ENCODE results near the gene CDCA3. TPM values are rescaled to one million over a fixed set of nuclear protein-coding genes. Genes with fewer than 3 reads are reported as not detected.

CDCA3 gene
- total and polyA plus RNA-seq, 3 donors from 2014 or later, result 27.5 to 81.7 (median 43.5) TPM

DNA sequence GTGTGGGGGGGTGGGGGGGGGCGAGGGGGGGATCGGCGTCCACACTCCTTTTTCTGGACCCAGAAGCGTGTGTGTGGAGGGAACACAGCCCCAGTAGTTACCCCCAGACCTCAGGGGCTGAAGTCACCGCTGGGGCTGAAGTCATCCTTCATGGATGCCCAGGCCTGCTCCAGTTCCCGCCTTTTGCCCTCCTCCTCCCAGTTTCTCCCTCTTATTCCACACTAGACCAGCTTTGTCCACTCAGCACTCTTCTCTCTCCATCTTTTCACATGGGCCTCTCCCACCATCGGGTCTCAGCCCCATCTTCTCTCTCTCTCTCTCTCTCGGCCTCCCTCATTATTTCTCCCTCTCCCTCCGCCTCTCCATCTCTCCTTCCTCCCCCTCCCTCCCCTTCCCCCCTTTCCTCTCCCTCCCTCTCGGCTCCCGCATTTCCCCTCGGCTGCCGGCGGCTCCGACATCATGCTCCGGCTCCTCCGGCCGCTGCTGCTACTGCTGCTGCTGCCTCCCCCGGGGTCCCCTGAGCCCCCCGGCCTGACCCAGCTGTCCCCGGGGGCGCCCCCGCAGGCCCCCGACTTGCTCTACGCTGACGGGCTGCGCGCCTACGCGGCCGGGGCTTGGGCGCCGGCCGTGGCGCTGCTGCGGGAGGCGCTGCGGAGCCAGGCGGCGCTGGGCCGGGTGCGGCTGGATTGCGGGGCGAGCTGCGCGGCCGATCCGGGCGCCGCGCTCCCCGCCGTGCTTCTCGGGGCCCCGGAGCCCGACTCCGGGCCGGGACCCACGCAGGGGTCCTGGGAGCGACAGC, 22.9 kb downstream of the CDCA3 start, which contains the start of gene P3H3:
TSS of gene P3H3 (plus strand) at position 426 of the 799 bp plus-strand sequence. CDS start at position 460, 34 bp downstream.
- intact Hi-C loops (cut with DNase I; ENCODE audit: low total_unique reads), result loop anchor here (10.0 kb wide), 1 partner anchor 53 kb away; the partner anchor contains the start of gene LAG3
- H3K4me1 ChIP-seq, result peaks cover 7% of the 10 kb centered on the region

GRCh38 chr12:6827437-6827911, 23.6 kb downstream of the CDCA3 start:
- WGBS, 2 donors, result 2 to 10% methylated on average over 3 to 6 of the region's 8 CpGs
- peaks cover 9% of the 10 kb centered on the region for H3K4me1 ChIP-seq
- H3K4me3 ChIP-seq, result no peak overlapping the region
- intact Hi-C loops (cut with DNase I; ENCODE audit: low total_unique reads), result loop anchor here (10.0 kb wide), 1 partner anchor 53 kb away; the partner anchor contains the start of gene LAG3
- peak; percentile 91 for DNase-seq
- TF ChIP-seq, protein P1, sequence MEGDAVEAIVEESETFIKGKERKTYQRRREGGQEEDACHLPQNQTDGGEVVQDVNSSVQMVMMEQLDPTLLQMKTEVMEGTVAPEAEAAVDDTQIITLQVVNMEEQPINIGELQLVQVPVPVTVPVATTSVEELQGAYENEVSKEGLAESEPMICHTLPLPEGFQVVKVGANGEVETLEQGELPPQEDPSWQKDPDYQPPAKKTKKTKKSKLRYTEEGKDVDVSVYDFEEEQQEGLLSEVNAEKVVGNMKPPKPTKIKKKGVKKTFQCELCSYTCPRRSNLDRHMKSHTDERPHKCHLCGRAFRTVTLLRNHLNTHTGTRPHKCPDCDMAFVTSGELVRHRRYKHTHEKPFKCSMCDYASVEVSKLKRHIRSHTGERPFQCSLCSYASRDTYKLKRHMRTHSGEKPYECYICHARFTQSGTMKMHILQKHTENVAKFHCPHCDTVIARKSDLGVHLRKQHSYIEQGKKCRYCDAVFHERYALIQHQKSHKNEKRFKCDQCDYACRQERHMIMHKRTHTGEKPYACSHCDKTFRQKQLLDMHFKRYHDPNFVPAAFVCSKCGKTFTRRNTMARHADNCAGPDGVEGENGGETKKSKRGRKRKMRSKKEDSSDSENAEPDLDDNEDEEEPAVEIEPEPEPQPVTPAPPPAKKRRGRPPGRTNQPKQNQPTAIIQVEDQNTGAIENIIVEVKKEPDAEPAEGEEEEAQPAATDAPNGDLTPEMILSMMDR (IDR thresholded peaks at IDR 0.05), result no peak
- TF ChIP-seq POLR2A (IDR thresholded peaks at IDR 0.05), result no peak
- H3K27ac ChIP-seq, result peak overlapping the region; percentile 65 to 72
- H3K9me3 ChIP-seq, result no peaks in the 10 kb centered on the region
- no peaks in the 10 kb centered on the region for H3K27me3 ChIP-seq
- H3K36me3 ChIP-seq (ENCODE audit: low read depth, missing control alignments), result no peaks in the 10 kb centered on the region

More for the DNA sequence above, 22.9 kb downstream of the CDCA3 start, which contains the start of gene P3H3:
- H3K4me3 ChIP-seq, result peak within 1 kb of the TSS; percentile 75 to 87
- 1% methylated on average over 13 to 57 of the region's 60 CpGs for WGBS, 2 donors
- peak within 1 kb of the TSS; percentile 87 to 91 for H3K27ac ChIP-seq
- H3K27me3 ChIP-seq, result no peaks in the 10 kb centered on the region
- peak; percentile 43 for DNase-seq
- TF ChIP-seq, protein P1 (IDR thresholded peaks at IDR 0.05), result no peak
- no peak for TF ChIP-seq POLR2A (IDR thresholded peaks at IDR 0.05)
- no peaks in the 10 kb centered on the region for H3K36me3 ChIP-seq (ENCODE audit: low read depth, missing control alignments)
- H3K9me3 ChIP-seq, result no peaks in the 10 kb centered on the region

GRCh38 chr12:6826734-6827436, 24.2 kb downstream of the CDCA3 start:
- WGBS, 2 donors, result 66 to 81% methylated on average over 14 to 22 of the region's 22 CpGs

DNA sequence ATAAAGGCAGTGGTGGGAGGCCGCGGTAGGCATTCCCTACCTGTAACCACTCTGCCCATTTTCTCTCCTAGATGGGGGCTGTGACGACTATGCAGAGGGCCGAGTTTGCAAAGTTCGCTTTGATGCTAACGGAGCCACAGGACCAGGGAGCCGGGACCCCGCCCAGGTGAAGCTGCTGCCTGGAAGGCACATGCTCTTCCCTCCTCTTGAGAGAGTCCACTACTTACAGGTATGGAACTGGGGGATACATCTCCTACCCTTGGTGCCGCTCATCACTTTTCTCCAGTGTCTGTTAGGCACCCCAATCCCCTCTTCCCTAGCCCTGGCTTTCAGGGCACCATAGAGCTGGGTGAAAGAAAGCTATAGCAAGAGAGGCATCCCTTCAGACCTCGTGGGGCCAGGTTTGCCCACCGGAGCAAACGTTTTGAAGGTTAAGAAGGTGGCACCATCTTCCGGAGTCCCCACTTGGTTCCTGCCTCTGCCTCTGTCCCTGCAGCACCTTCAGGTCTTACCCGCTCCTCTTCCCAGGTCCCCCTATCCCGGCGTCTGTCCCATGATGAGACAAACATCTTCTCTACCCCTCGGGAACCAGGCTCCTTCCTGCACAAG, 24.9 kb downstream of the CDCA3 start:
- no peaks in the 10 kb centered on the region for H3K36me3 ChIP-seq (ENCODE audit: low read depth, missing control alignments)
- WGBS, 2 donors, result 77 to 82% methylated on average over 17 of the region's 17 CpGs
- TF ChIP-seq, protein P1 (IDR thresholded peaks at IDR 0.05), result no peak
- TF ChIP-seq POLR2A (IDR thresholded peaks at IDR 0.05), result no peak
- intact Hi-C loops (cut with DNase I; ENCODE audit: low total_unique reads), result loop anchor here (10.0 kb wide), 1 partner anchor 51 kb away; the partner anchor contains the start of gene LAG3
- no peak overlapping the region for H3K4me3 ChIP-seq
- H3K4me1 ChIP-seq, result peaks cover 15% of the 10 kb centered on the region
- no peaks in the 10 kb centered on the region for H3K27me3 ChIP-seq
- H3K27ac ChIP-seq, result no peak overlapping the region
- DNase-seq, result no peak
- H3K9me3 ChIP-seq, result no peaks in the 10 kb centered on the region

More at GRCh38 chr12:6826734-6827436, 24.2 kb downstream of the CDCA3 start:
- no peak for DNase-seq
- intact Hi-C loops (cut with DNase I; ENCODE audit: low total_unique reads), result loop anchor here (10.0 kb wide), 1 partner anchor 52 kb away; the partner anchor contains the start of gene LAG3
- TF ChIP-seq, protein P1 (IDR thresholded peaks at IDR 0.05), result no peak
- no peak for TF ChIP-seq POLR2A (IDR thresholded peaks at IDR 0.05)
- H3K4me1 ChIP-seq, result peaks cover 14% of the 10 kb centered on the region
- H3K36me3 ChIP-seq (ENCODE audit: low read depth, missing control alignments), result no peaks in the 10 kb centered on the region
- H3K9me3 ChIP-seq, result no peaks in the 10 kb centered on the region
- no peaks in the 10 kb centered on the region for H3K27me3 ChIP-seq
- no peak overlapping the region for H3K4me3 ChIP-seq
- H3K27ac ChIP-seq, result peak overlapping the region; percentile 65 to 72
